ENCODE results near the gene ERO1B. TPM values are rescaled to one million over a fixed set of nuclear protein-coding genes. Genes with fewer than 3 reads are reported as not detected.

The ERO1B gene
- total RNA-seq, 3 donors from 2014 or later (not counting 1 experiment from before 2014, with no cell fraction given): 14.7 to 17.8 (median 16.5) TPM

GRCh38 chr1:236320671-236321070, 38.9 kb upstream of the ERO1B start:
- H3K27ac ChIP-seq (ENCODE audit: low read length): no peak overlapping the region
- no peaks in the 10 kb centered on the region for H3K36me3 ChIP-seq (ENCODE audit: control insufficient read depth, insufficient read depth, low read length)
- Mint-ChIP-seq H3K9me3 (peaks cover 10 to 19% of the 10 kb centered on the region in 2 donors), H3K27me3 (ENCODE audit: low read depth in 2 of 2) (peaks cover 13 to 24% of the 10 kb centered on the region in 2 donors), H3K4me3 (no peak overlapping the region), H3K4me1 (no peaks in the 10 kb centered on the region), H3K27ac (no peak overlapping the region), H3K36me3 (peaks cover 30% of the 10 kb centered on the region)
- intact Hi-C loops (cut with micrococcal nuclease): no loop called here
- no peaks in the 10 kb centered on the region for H3K27me3 ChIP-seq (ENCODE audit: control insufficient read depth, insufficient read depth, low read length)
- no peak for TF ChIP-seq CTCF (IDR thresholded peaks at IDR 0.05)
- no peaks in the 10 kb centered on the region for H3K4me1 ChIP-seq (ENCODE audit: control insufficient read depth, insufficient read depth, low read length)
- no peak for ATAC-seq
- peaks cover 6% of the 10 kb centered on the region for H3K9me3 ChIP-seq (ENCODE audit: control insufficient read depth, insufficient read depth, low read length)
- WGBS (ENCODE audit: insufficient coverage): 100% methylated on average over 1 of the region's 1 CpG
- no peak overlapping the region for H3K4me3 ChIP-seq (ENCODE audit: low read length)
- no peak for DNase-seq

GRCh38 chr1:236320214-236320613, 38.5 kb upstream of the ERO1B start:
- TF ChIP-seq CTCF (IDR thresholded peaks at IDR 0.05): no peak
- WGBS (ENCODE audit: insufficient coverage): 100% methylated on average over 1 of the region's 1 CpG
- Mint-ChIP-seq H3K27ac (no peak overlapping the region), H3K4me1 (no peaks in the 10 kb centered on the region), H3K4me3 (no peak overlapping the region), H3K27me3 (ENCODE audit: low read depth in 2 of 2) (peaks cover 15 to 24% of the 10 kb centered on the region in 2 donors), H3K36me3 (peaks cover 30% of the 10 kb centered on the region), H3K9me3 (peaks cover 10 to 19% of the 10 kb centered on the region in 2 donors)
- no peak overlapping the region for H3K27ac ChIP-seq (ENCODE audit: low read length)
- H3K9me3 ChIP-seq (ENCODE audit: control insufficient read depth, insufficient read depth, low read length): peaks cover 6% of the 10 kb centered on the region
- H3K4me3 ChIP-seq (ENCODE audit: low read length): no peak overlapping the region
- DNase-seq: no peak
- intact Hi-C loops (cut with micrococcal nuclease): no loop called here
- H3K36me3 ChIP-seq (ENCODE audit: control insufficient read depth, insufficient read depth, low read length): no peaks in the 10 kb centered on the region
- H3K4me1 ChIP-seq (ENCODE audit: control insufficient read depth, insufficient read depth, low read length): no peaks in the 10 kb centered on the region
- no peak for ATAC-seq
- no peaks in the 10 kb centered on the region for H3K27me3 ChIP-seq (ENCODE audit: control insufficient read depth, insufficient read depth, low read length)

- H3K4me3 Mint-ChIP-seq: no peak overlapping the region
- no peak overlapping the region for H3K27ac Mint-ChIP-seq
- ATAC-seq (no peak), DNase-seq (no peak)
- peaks cover 7 to 19% of the 10 kb centered on the region in 2 donors for H3K27me3 Mint-ChIP-seq (ENCODE audit: low read depth in 2 of 2)
- TF ChIP-seq CTCF (IDR thresholded peaks at IDR 0.05): no peak
- no peaks in the 10 kb centered on the region for H3K9me3 ChIP-seq (ENCODE audit: control insufficient read depth, insufficient read depth, low read length)
- H3K9me3 Mint-ChIP-seq: peaks cover 0 to 2% of the 10 kb centered on the region in 2 donors
- no peaks in the 10 kb centered on the region for H3K4me1 ChIP-seq (ENCODE audit: control insufficient read depth, insufficient read depth, low read length)
- H3K4me3 ChIP-seq (ENCODE audit: low read length): no peak overlapping the region
- WGBS (ENCODE audit: insufficient coverage): 100% methylated on average over 2 of the region's 2 CpGs
- peaks cover 8% of the 10 kb centered on the region for H3K36me3 Mint-ChIP-seq
- intact Hi-C loops (cut with micrococcal nuclease): no loop called here
- no peak overlapping the region for H3K27ac ChIP-seq (ENCODE audit: low read length)
- H3K36me3 ChIP-seq (ENCODE audit: control insufficient read depth, insufficient read depth, low read length): no peaks in the 10 kb centered on the region
- no peaks in the 10 kb centered on the region for H3K4me1 Mint-ChIP-seq
- H3K27me3 ChIP-seq (ENCODE audit: control insufficient read depth, insufficient read depth, low read length): no peaks in the 10 kb centered on the region
These were observed 34.7 kb upstream of the ERO1B start for GRCh38 chr1:236316437-236316836.

- Mint-ChIP-seq H3K27ac (no peak overlapping the region), H3K4me1 (no peaks in the 10 kb centered on the region), H3K9me3 (no peaks in the 10 kb centered on the region), H3K4me3 (no peak overlapping the region), H3K36me3 (no peaks in the 10 kb centered on the region), H3K27me3 (ENCODE audit: low read depth in 2 of 2) (peaks cover 7 to 10% of the 10 kb centered on the region in 2 donors)
- no peak for ATAC-seq
- no peak for DNase-seq
- no peaks in the 10 kb centered on the region for H3K36me3 ChIP-seq (ENCODE audit: control insufficient read depth, insufficient read depth, low read length)
- no peak for TF ChIP-seq CTCF (IDR thresholded peaks at IDR 0.05)
- no peaks in the 10 kb centered on the region for H3K4me1 ChIP-seq (ENCODE audit: control insufficient read depth, insufficient read depth, low read length)
- H3K9me3 ChIP-seq (ENCODE audit: control insufficient read depth, insufficient read depth, low read length): no peaks in the 10 kb centered on the region
- WGBS (ENCODE audit: insufficient coverage): 81% methylated on average over 2 of the region's 2 CpGs
- H3K27me3 ChIP-seq (ENCODE audit: control insufficient read depth, insufficient read depth, low read length): no peaks in the 10 kb centered on the region
- no peak overlapping the region for H3K4me3 ChIP-seq (ENCODE audit: low read length)
- intact Hi-C loops (cut with micrococcal nuclease): no loop called here
- H3K27ac ChIP-seq (ENCODE audit: low read length): no peak overlapping the region
These were observed 33.8 kb upstream of the ERO1B start for GRCh38 chr1:236315518-236315917.
